CD4-positive, CD25-positive, alpha-beta regulatory T cell (primary cell): Measurements from ENCODE around the gene HGS. TPM values are rescaled to one million over a fixed set of nuclear protein-coding genes. Genes with fewer than 3 reads are reported as not detected.

Experiments
- ATAC-seq, 2 donors: fragments of 150-1000 bp; cut with Tn5 transposase; one replicate each; pipeline ENCODE4 v1.10.0; 2021; ENCODE audit warnings: low read depth in 2 of 2, moderate number of reproducible peaks in 2 of 2, moderate library complexity in 1 of 2
- DNase-seq, 3 donors: peaks; one replicate each; pipeline versions ENCODE4 v3.0.0 to v3.0.0-alpha.2; 2012 to 2022; ENCODE audit warnings: mixed read lengths in 1 of 3
- H3K27ac ChIP-seq: one replicate; pipeline ENCODE4 v1.7.0; 2013; ENCODE audit warnings: mild to moderate bottlenecking, low read length; ENCODE audit not compliant: insufficient read depth, poor library complexity, severe bottlenecking
- H3K27me3 ChIP-seq: one replicate; pipeline ENCODE4 v1.7.0; 2013; ENCODE audit warnings: low read length; ENCODE audit not compliant: control insufficient read depth, insufficient read depth
- H3K36me3 ChIP-seq: one replicate; pipeline ENCODE4 v1.7.0; 2013; ENCODE audit warnings: mild to moderate bottlenecking, low read length, moderate library complexity; ENCODE audit not compliant: control insufficient read depth, insufficient read depth
- H3K4me1 ChIP-seq: 2 replicates; pipeline ENCODE4 v1.7.0; 2013; ENCODE audit warnings: mild to moderate bottlenecking, low read length; ENCODE audit not compliant: insufficient read depth, control insufficient read depth, poor library complexity, severe bottlenecking
- H3K4me3 ChIP-seq: one replicate; pipeline ENCODE4 v1.7.0; 2013; ENCODE audit warnings: low read depth, mild to moderate bottlenecking, low read length, moderate library complexity
- H3K9me3 ChIP-seq, 2 experiments: 1 replicate in 1 of 2; 2 replicates in 1 of 2; pipeline ENCODE4 v1.7.0; 2013; ENCODE audit warnings: low read length in 2 of 2, mild to moderate bottlenecking in 1 of 2, moderate library complexity in 1 of 2; ENCODE audit not compliant: control insufficient read depth in 2 of 2
- H3K27ac Mint-ChIP-seq, 3 donors: one replicate each; pipeline ENCODE4 v1.8.0; 2020 to 2022; ENCODE audit warnings: mild to moderate bottlenecking in 3 of 3, mixed read lengths in 3 of 3, moderate library complexity in 2 of 3
- H3K27me3 Mint-ChIP-seq: one replicate; pipeline ENCODE4 v1.8.0; 2022; ENCODE audit warnings: mild to moderate bottlenecking, mixed read lengths
- H3K36me3 Mint-ChIP-seq: one replicate; pipeline ENCODE4 v1.8.0; 2020; ENCODE audit warnings: mixed read lengths
- H3K4me1 Mint-ChIP-seq, 4 donors: one replicate each; pipeline ENCODE4 v1.8.0; 2020 to 2022; ENCODE audit warnings: mixed read lengths in 4 of 4, mild to moderate bottlenecking in 1 of 4
- H3K4me3 Mint-ChIP-seq, 4 donors: one replicate each; pipeline ENCODE4 v1.8.0; 2020 to 2022; ENCODE audit warnings: mild to moderate bottlenecking in 4 of 4, mixed read lengths in 4 of 4, moderate library complexity in 3 of 4
- H3K9me3 Mint-ChIP-seq, 7 donors: one replicate each; pipeline ENCODE4 v1.8.0; 2020 to 2022; ENCODE audit warnings: mixed read lengths in 7 of 7, mild to moderate bottlenecking in 3 of 7, moderate library complexity in 2 of 7
- polyA plus RNA-seq, 4 donors: library from polyadenylated mRNA; unstranded; fragments of 300-500 nt; fragmentation: Illumina TruSeq; gene quantifications; one replicate each; pipeline ENCODE4 v1.2.3, GENCODE V29; 2021
- total RNA-seq: library from RNA; stranded (reverse); gene quantifications from one replicate; pipeline ENCODE4 v1.2.3, GENCODE V29; 2022

Gene HGS
- total and polyA plus RNA-seq, 5 donors from 2014 or later, result 23.4 to 148 (median 29.6) TPM

DNA sequence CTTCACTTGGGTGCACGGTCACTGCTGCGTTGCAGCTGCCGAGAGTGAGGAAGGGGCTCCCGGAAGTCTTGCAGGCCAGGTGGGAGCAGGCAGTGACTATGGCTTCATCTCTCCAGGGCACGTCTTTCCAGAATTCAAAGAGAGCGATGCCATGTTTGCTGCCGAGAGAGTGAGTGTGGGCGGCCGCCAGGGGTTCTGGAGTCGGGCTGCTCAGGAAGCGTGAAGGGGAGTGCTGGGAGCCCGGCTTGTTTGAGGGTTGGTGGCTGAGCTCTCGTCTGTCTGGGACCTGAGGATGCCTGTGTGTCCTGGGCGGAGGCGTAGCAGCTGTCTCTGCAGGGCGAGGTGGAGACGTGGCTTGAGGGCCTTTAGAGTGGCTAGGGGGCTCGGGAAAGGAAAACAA is 6.3 kb downstream of the HGS start:
- Histone ChIP-seq H3K27ac (no peak overlapping the region), H3K9me3 (no peaks in the 10 kb centered on the region), H3K4me3 (no peak overlapping the region), H3K27me3 (no peaks in the 10 kb centered on the region), H3K4me1 (peaks cover 8% of the 10 kb centered on the region), H3K36me3 (peaks cover 71% of the 10 kb centered on the region)
- ATAC-seq, result no peak
- H3K4me3 Mint-ChIP-seq, result peak overlapping the region in 1 of 4 donors; percentile 58
- H3K4me1 Mint-ChIP-seq, result peaks cover 0 to 25% (median 1%) of the 10 kb centered on the region in 4 donors
- H3K27ac Mint-ChIP-seq, result no peak overlapping the region
- no peak for DNase-seq
- no peaks in the 10 kb centered on the region for H3K27me3 Mint-ChIP-seq
- H3K9me3 Mint-ChIP-seq, result no peaks in the 10 kb centered on the region
- H3K36me3 Mint-ChIP-seq, result peaks cover 11% of the 10 kb centered on the region

DNA sequence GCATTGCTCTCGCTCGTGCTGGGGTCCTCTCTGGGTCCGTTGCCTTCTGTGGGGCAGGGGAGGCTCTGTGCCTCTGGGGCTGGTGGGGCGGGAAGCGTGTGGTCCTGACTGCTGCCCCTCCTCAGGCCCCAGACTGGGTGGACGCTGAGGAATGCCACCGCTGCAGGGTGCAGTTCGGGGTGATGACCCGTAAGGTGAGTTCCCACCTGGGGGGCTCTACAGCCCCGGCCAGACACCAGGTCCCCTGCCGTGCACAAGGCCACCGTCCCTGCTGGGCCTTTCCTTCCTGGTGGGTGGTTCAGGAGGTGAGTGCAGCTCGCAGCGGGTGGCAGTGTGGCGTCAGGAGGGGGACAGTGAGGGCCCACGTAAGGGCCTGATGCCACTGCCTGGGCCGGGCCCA is 6.7 kb downstream of the HGS start:
- no peak overlapping the region for H3K27ac Mint-ChIP-seq
- H3K27ac ChIP-seq, result no peak overlapping the region
- H3K27me3 Mint-ChIP-seq, result no peaks in the 10 kb centered on the region
- H3K4me3 ChIP-seq, result no peak overlapping the region
- no peaks in the 10 kb centered on the region for H3K9me3 Mint-ChIP-seq
- peaks cover 11% of the 10 kb centered on the region for H3K36me3 Mint-ChIP-seq
- H3K36me3 ChIP-seq, result peaks cover 74% of the 10 kb centered on the region
- H3K4me1 ChIP-seq, result peaks cover 3% of the 10 kb centered on the region
- H3K4me3 Mint-ChIP-seq, result peak overlapping the region in 1 of 4 donors; percentile 58
- H3K4me1 Mint-ChIP-seq, result peaks cover 0 to 20% (median 1%) of the 10 kb centered on the region in 4 donors
- H3K9me3 ChIP-seq, result no peaks in the 10 kb centered on the region
- ATAC-seq (no peak), DNase-seq (no peak)
- H3K27me3 ChIP-seq, result no peaks in the 10 kb centered on the region

DNA sequence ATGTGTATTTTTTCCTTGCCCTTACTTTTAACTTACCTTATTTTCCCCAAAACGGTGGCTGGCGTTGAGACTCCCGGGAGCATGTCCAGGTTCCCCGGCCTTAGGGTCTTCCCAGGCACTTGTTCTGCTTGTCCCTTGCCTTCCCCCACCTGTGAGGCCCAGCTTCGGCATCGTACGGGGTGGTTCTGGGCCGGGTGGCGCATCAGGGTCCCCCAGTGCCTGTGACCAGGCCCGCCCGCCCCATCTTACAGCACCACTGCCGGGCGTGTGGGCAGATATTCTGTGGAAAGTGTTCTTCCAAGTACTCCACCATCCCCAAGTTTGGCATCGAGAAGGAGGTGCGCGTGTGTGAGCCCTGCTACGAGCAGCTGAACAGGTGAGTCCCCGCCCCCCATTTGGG is 7.4 kb downstream of the HGS start:
- Mint-ChIP-seq H3K4me3 (no peak overlapping the region), H3K4me1 (peaks cover 0 to 16% (median under 1%) of the 10 kb centered on the region in 4 donors), H3K36me3 (peaks cover 10% of the 10 kb centered on the region), H3K9me3 (no peaks in the 10 kb centered on the region), H3K27me3 (no peaks in the 10 kb centered on the region), H3K27ac (peak overlapping the region in 1 of 3 donors; percentile 49)
- Histone ChIP-seq H3K4me1 (no peaks in the 10 kb centered on the region), H3K27ac (no peak overlapping the region), H3K9me3 (no peaks in the 10 kb centered on the region), H3K4me3 (no peak overlapping the region), H3K36me3 (peaks cover 79% of the 10 kb centered on the region), H3K27me3 (no peaks in the 10 kb centered on the region)
- ATAC-seq (no peak), DNase-seq (no peak)

DNA sequence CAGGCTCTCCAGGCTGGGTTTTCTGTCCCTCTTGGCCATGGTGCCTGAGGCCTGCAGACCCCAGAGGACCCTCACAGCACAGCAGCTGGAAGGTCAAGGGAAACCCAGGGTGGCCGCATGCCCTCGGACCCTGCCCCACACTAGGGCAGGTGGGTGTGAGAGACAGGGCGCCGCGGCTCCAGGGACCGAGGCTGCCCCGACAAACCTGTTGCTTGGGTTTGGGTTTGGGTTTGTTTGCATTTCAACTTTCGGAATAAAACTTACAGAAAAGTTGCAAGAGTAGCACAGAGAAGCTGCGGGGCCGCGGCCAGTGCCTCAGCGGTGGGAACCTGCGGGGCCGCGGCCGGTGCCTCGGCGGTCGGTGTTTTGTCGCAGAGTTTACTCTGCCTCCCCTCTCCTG is 7.8 kb downstream of the HGS start:
- DNase-seq, result no peak
- Mint-ChIP-seq H3K36me3 (peaks cover 7% of the 10 kb centered on the region), H3K27me3 (no peaks in the 10 kb centered on the region), H3K27ac (no peak overlapping the region), H3K9me3 (no peaks in the 10 kb centered on the region), H3K4me3 (no peak overlapping the region), H3K4me1 (peaks cover 0 to 14% (median 0%) of the 10 kb centered on the region in 4 donors)
- Histone ChIP-seq H3K4me1 (no peaks in the 10 kb centered on the region), H3K27ac (no peak overlapping the region), H3K36me3 (peaks cover 79% of the 10 kb centered on the region), H3K27me3 (no peaks in the 10 kb centered on the region), H3K9me3 (no peaks in the 10 kb centered on the region), H3K4me3 (no peak overlapping the region)
- ATAC-seq, result no peak

DNA sequence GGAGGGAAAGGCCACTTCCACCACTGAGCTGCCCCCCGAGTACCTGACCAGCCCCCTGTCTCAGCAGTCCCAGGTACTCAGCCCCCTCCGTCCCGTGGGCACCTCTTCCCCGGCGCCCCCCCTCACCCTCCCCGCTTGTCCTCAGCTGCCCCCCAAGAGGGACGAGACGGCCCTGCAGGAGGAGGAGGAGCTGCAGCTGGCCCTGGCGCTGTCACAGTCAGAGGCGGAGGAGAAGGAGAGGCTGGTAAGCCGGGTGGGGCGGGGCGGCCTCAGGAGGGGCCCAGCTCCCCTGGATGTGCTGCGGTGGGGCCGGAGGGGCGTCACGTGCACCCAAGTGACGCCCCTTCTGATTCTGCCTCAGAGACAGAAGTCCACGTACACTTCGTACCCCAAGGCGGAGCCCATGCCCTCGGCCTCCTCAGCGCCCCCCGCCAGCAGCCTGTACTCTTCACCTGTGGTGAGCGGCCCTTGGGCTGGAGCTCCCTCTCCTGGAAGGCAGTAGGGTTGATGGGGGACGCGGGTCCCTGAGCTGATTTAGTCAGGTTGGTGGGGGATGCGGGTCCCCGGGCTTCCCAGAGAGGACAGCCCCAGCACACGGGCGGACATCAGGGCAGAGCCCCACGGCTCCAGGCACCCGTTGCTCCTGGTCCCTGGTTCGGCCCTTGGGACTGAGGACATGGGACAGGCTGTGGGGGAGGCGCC is 9.8 kb downstream of the HGS start:
- H3K36me3 Mint-ChIP-seq, result peaks cover 10% of the 10 kb centered on the region
- peaks cover 0 to 8% (median 0%) of the 10 kb centered on the region in 4 donors for H3K4me1 Mint-ChIP-seq
- no peaks in the 10 kb centered on the region for H3K27me3 ChIP-seq
- no peaks in the 10 kb centered on the region for H3K9me3 Mint-ChIP-seq
- H3K4me3 ChIP-seq, result no peak overlapping the region
- no peak overlapping the region for H3K27ac ChIP-seq
- ATAC-seq (no peak), DNase-seq (no peak)
- no peaks in the 10 kb centered on the region for H3K27me3 Mint-ChIP-seq
- H3K9me3 ChIP-seq, result no peaks in the 10 kb centered on the region
- H3K36me3 ChIP-seq, result peaks cover 76% of the 10 kb centered on the region
- H3K4me1 ChIP-seq, result no peaks in the 10 kb centered on the region
- no peak overlapping the region for H3K27ac Mint-ChIP-seq
- no peak overlapping the region for H3K4me3 Mint-ChIP-seq

DNA sequence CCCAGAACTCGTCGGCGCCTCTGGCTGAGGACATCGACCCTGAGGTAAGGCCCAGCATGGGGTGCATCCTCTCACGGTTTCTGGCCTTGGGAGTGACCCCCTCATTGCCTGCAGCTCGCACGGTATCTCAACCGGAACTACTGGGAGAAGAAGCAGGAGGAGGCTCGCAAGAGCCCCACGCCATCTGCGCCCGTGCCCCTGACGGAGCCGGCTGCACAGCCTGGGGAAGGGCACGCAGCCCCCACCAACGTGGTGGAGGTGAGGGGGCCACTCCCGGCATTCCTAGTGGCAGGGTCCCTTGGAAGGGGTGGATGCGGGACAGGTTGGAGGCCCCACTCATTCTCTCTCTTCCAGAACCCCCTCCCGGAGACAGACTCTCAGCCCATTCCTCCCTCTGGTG is 11.0 kb downstream of the HGS start:
- Histone ChIP-seq H3K27ac (no peak overlapping the region), H3K36me3 (peaks cover 72% of the 10 kb centered on the region), H3K27me3 (no peaks in the 10 kb centered on the region), H3K9me3 (no peaks in the 10 kb centered on the region), H3K4me3 (no peak overlapping the region), H3K4me1 (no peaks in the 10 kb centered on the region)
- Mint-ChIP-seq H3K4me1 (peaks cover 0 to 4% (median 0%) of the 10 kb centered on the region in 4 donors), H3K27ac (no peak overlapping the region), H3K36me3 (peaks cover 12% of the 10 kb centered on the region), H3K4me3 (no peak overlapping the region), H3K9me3 (no peaks in the 10 kb centered on the region), H3K27me3 (no peaks in the 10 kb centered on the region)
- no peak for ATAC-seq
- DNase-seq, result no peak

DNA sequence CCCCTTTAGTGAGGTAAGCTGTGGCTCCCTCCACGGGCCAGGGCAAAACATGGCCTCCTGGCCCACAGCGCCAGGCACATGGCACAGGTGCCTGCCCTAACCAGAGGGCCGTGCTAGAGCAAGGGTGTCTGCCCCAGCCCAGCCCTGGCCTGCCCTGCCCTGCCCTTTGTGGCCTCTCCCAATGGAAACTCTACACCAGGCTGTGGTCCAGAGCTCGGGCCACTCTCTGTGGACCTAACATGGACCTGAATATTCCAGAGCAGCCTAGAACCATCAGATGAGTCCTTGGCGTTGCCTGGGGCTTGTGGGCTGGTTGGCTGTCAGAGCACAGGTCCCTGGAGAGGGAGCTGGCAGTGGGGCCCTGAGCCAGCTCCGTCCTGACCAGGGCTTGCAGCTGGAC is 11.4 kb downstream of the HGS start:
- no peak overlapping the region for H3K27ac Mint-ChIP-seq
- Histone ChIP-seq H3K27me3 (no peaks in the 10 kb centered on the region), H3K4me3 (no peak overlapping the region), H3K27ac (no peak overlapping the region), H3K36me3 (peaks cover 68% of the 10 kb centered on the region), H3K4me1 (no peaks in the 10 kb centered on the region), H3K9me3 (no peaks in the 10 kb centered on the region)
- H3K27me3 Mint-ChIP-seq, result no peaks in the 10 kb centered on the region
- H3K4me3 Mint-ChIP-seq, result no peak overlapping the region
- ATAC-seq, result no peak
- no peak for DNase-seq
- no peaks in the 10 kb centered on the region for H3K9me3 Mint-ChIP-seq
- peaks cover 12% of the 10 kb centered on the region for H3K36me3 Mint-ChIP-seq
- H3K4me1 Mint-ChIP-seq, result peaks cover 0 to under 1% (median 0%) of the 10 kb centered on the region in 4 donors

DNA sequence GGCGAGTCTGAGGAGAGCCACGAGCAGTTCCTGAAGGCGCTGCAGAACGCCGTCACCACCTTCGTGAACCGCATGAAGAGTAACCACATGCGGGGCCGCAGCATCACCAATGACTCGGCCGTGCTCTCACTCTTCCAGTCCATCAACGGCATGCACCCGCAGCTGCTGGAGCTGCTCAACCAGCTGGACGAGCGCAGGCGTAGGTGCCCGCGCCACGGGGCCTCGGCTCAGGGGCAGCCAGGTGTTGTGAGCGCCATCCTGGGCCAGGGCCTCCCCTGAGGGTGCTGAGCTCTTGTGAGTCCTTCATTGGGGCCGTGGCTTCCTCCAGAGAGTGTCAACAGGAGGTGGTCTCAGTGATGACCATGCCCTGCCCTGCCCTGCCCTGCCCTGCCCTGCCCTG is 12.0 kb downstream of the HGS start:
- H3K4me3 Mint-ChIP-seq, result no peak overlapping the region
- H3K4me3 ChIP-seq, result no peak overlapping the region
- H3K27me3 ChIP-seq, result no peaks in the 10 kb centered on the region
- H3K36me3 ChIP-seq, result peaks cover 65% of the 10 kb centered on the region
- H3K9me3 Mint-ChIP-seq, result no peaks in the 10 kb centered on the region
- no peaks in the 10 kb centered on the region for H3K9me3 ChIP-seq
- no peaks in the 10 kb centered on the region for H3K27me3 Mint-ChIP-seq
- no peak for DNase-seq
- peaks cover 12% of the 10 kb centered on the region for H3K36me3 Mint-ChIP-seq
- H3K4me1 Mint-ChIP-seq, result peaks cover 0 to 2% (median 0%) of the 10 kb centered on the region in 4 donors
- no peaks in the 10 kb centered on the region for H3K4me1 ChIP-seq
- no peak overlapping the region for H3K27ac Mint-ChIP-seq
- no peak for ATAC-seq
- no peak overlapping the region for H3K27ac ChIP-seq
